IMR-90 (cell line): Measurements from ENCODE around the gene SENP7. TPM values are rescaled to one million over a fixed set of nuclear protein-coding genes. Genes with fewer than 3 reads are reported as not detected.

Experiments used
- ATAC-seq: fragments of 200-7000 bp; cut with Tn5 transposase; 2 replicates; pipeline ENCODE4 v1.9.1; 2020; ENCODE audit warnings: low read depth, mild to moderate bottlenecking, moderate library complexity
- BruUV-seq: library from RNA; stranded (reverse); fragments of 400-500 nt; replicated peaks from 2 replicates; lab custom pipeline; 2021; lab: Mats Ljungman, UMichigan
- CTCF ChIA-PET: fragments of 300-600 bp; formaldehyde crosslinking; extraction: SDS; loops from one replicate; lab custom pipeline; 2021; ENCODE audit warnings: antibody characterized with exemption; lab: Yijun Ruan, JAX
- POLR2A ChIA-PET: fragments of 300-600 bp; sonication (Branson Sonifier 250); formaldehyde crosslinking; loops from one replicate; lab custom pipeline; 2022; ENCODE audit warnings: antibody characterized with exemption; ENCODE audit not compliant: unreplicated experiment; lab: Charles Lee
- DNase-seq: peaks from one replicate; pipeline ENCODE4 v3.0.0; 2013
- H2AFZ ChIP-seq: replicated peaks from 2 replicates; pipeline ENCODE3; 2013; ENCODE audit warnings: low read length, mild to moderate bottlenecking; ENCODE audit not compliant: poor library complexity
- H2AK5ac ChIP-seq: 2 replicates; pipeline ENCODE4 v1.6.1; 2013; ENCODE audit warnings: low read depth, low read length, inconsistent platforms
- H2AK9ac ChIP-seq: replicated peaks from 2 replicates; pipeline ENCODE3; 2013; ENCODE audit warnings: mild to moderate bottlenecking, low read depth, low read length, moderate library complexity; ENCODE audit not compliant: poor library complexity
- H2BK120ac ChIP-seq: 2 replicates; pipeline ENCODE4 v1.6.1; 2013; ENCODE audit warnings: low read depth, low read length, inconsistent platforms
- H2BK15ac ChIP-seq: 3 replicates; pipeline ENCODE4 v1.6.1; 2013; ENCODE audit warnings: low read depth, low read length, inconsistent platforms
- H2BK20ac ChIP-seq: 2 replicates; pipeline ENCODE4 v1.6.1; 2013; ENCODE audit warnings: low read depth, mild to moderate bottlenecking, inconsistent platforms, low read length, moderate library complexity
- H2BK5ac ChIP-seq: 2 replicates; pipeline ENCODE4 v1.6.1; 2013; ENCODE audit warnings: mild to moderate bottlenecking, low read depth, low read length, inconsistent platforms; ENCODE audit not compliant: poor library complexity, severe bottlenecking
- H3K14ac ChIP-seq: replicated peaks from 2 replicates; pipeline ENCODE4 v1.6.1; 2013; ENCODE audit warnings: low read depth, low read length, inconsistent platforms
- H3K18ac ChIP-seq: 2 replicates; pipeline ENCODE4 v1.6.1; 2013; ENCODE audit warnings: low read depth, low read length, control low read depth
- H3K23ac ChIP-seq: 2 replicates; pipeline ENCODE4 v1.6.1; 2013; ENCODE audit warnings: low read depth, low read length, inconsistent platforms
- H3K27ac ChIP-seq: 2 replicates; pipeline ENCODE4 v1.5.1; 2013; ENCODE audit warnings: mild to moderate bottlenecking, control low read depth, low read length; ENCODE audit not compliant: insufficient read depth
- H3K27me3 ChIP-seq: 2 replicates; pipeline ENCODE4 v1.6.1; 2013; ENCODE audit warnings: low read length; ENCODE audit not compliant: control insufficient read depth, insufficient read depth
- H3K36me3 ChIP-seq: 2 replicates; pipeline ENCODE4 v1.6.1; 2013; ENCODE audit warnings: low read length, mixed read lengths; ENCODE audit not compliant: control insufficient read depth, insufficient read depth
- H3K4ac ChIP-seq: 2 replicates; pipeline ENCODE4 v1.6.1; 2013; ENCODE audit warnings: low read depth, low read length, inconsistent platforms
- H3K4me1 ChIP-seq: 2 replicates; pipeline ENCODE4 v1.6.1; 2013; ENCODE audit warnings: low read length, mixed read lengths; ENCODE audit not compliant: control insufficient read depth, insufficient read depth
- H3K4me2 ChIP-seq: 2 replicates; pipeline ENCODE4 v1.6.1; 2013; ENCODE audit warnings: low read depth, mild to moderate bottlenecking, control low read depth, low read length, moderate library complexity
- H3K4me3 ChIP-seq: 2 replicates; pipeline ENCODE4 v1.5.1; 2013; ENCODE audit warnings: low read depth, mild to moderate bottlenecking, control low read depth, low read length, moderate library complexity; ENCODE audit not compliant: insufficient read depth
- H3K56ac ChIP-seq: 2 replicates; pipeline ENCODE4 v1.6.1; 2013; ENCODE audit warnings: low read length, inconsistent platforms; ENCODE audit not compliant: insufficient read depth; ENCODE audit errors: extremely low read depth
- H3K79me1 ChIP-seq, 2 experiments: 2 replicates each; pipeline ENCODE4 v1.6.1; 2013; ENCODE audit warnings: low read length in 2 of 2, inconsistent platforms in 1 of 2, low read depth in 1 of 2
- H3K9ac ChIP-seq: 2 replicates; pipeline ENCODE4 v1.6.1; 2013; ENCODE audit warnings: low read depth, low read length, control low read depth
- H3K9me1 ChIP-seq: 2 replicates; pipeline ENCODE4 v1.6.1; 2013; ENCODE audit warnings: low read length, inconsistent platforms; ENCODE audit not compliant: insufficient read depth
- H3K9me3 ChIP-seq: 2 replicates; pipeline ENCODE4 v1.6.1; 2013; ENCODE audit warnings: low read length; ENCODE audit not compliant: control insufficient read depth, insufficient read depth
- H4K20me1 ChIP-seq: 2 replicates; pipeline ENCODE4 v1.6.1; 2013; ENCODE audit warnings: low read length, inconsistent platforms; ENCODE audit not compliant: insufficient read depth
- H4K5ac ChIP-seq: 2 replicates; pipeline ENCODE4 v1.6.1; 2013; ENCODE audit warnings: mild to moderate bottlenecking, low read depth, low read length, control low read depth
- H4K8ac ChIP-seq, 2 experiments: 2 replicates each; pipeline ENCODE4 v1.6.1; 2013; ENCODE audit warnings: low read depth in 2 of 2, low read length in 2 of 2, control low read depth in 1 of 2, inconsistent platforms in 1 of 2
- H4K91ac ChIP-seq: 2 replicates; pipeline ENCODE4 v1.6.1; 2013; ENCODE audit warnings: low read depth, low read length, inconsistent platforms; ENCODE audit not compliant: insufficient read depth
- ELK1 ChIP-seq: fragments of 150-350 bp; IDR thresholded peaks from 2 replicates; pipeline ENCODE4 v1.6.1; 2016; ENCODE audit warnings: low read depth, mild to moderate bottlenecking, low read length, moderate library complexity, borderline replicate concordance
- FOS ChIP-seq: fragments of 150-350 bp; IDR thresholded peaks from 2 replicates; pipeline ENCODE4 v1.6.1; 2016; ENCODE audit warnings: low read depth, low read length
- MXI1 ChIP-seq: IDR thresholded peaks from 2 replicates; pipeline ENCODE4 v1.6.1; 2012; ENCODE audit warnings: low read depth, mild to moderate bottlenecking, low read length, moderate library complexity, borderline replicate concordance
- RAD21 ChIP-seq: IDR thresholded peaks from 2 replicates; pipeline ENCODE4 v1.6.1; 2012; ENCODE audit warnings: low read length, improper control_type of control experiment
- USF2 ChIP-seq: fragments of 150-350 bp; IDR thresholded peaks from 2 replicates; pipeline ENCODE4 v1.6.1; 2017; ENCODE audit warnings: mild to moderate bottlenecking, antibody characterized with exemption, low read length, low read depth
- WGBS, 2 experiments: methylation state at CpG; one replicate each; pipeline versions ENCODE4 v1.1.5 to v1.1.7; 2013; ENCODE audit warnings: missing lambda C conversion rate in 2 of 2; ENCODE audit not compliant: insufficient read length in 1 of 2; ENCODE audit errors: extremely low coverage in 2 of 2; 5-methylcytosine and 5-hydroxymethylcytosine counted together
- dilution Hi-C: fragments of 300-500 bp; cut with HindIII; formaldehyde crosslinking; loops from one replicate; pipeline ENCODE4 v1.14.3; 2018; ENCODE audit warnings: low sequenced_read_pairs; ENCODE audit not compliant: unreplicated experiment
- in situ Hi-C: fragments of 300-500 bp; cut with MboI; formaldehyde crosslinking; loops from 3 replicates; pipeline ENCODE4 v1.14.3; 2019; ENCODE audit warnings: low sequenced_read_pairs, inconsistent platforms, mixed read lengths
- intact Hi-C: fragments of 100-400 bp; cut with micrococcal nuclease; formaldehyde crosslinking; loops from 2 replicates; pipeline ENCODE4 v1.10.0; 2022
- polyA plus RNA-seq, 3 experiments: library from polyadenylated mRNA; depleted of rRNA; stranded (reverse); fragments of >200 nt; gene quantifications; 2 replicates each; pipeline ENCODE4 v1.2.3, GENCODE V29; 2012; ENCODE audit warnings: low replicate concordance in 1 of 3
- total RNA-seq: library from RNA; depleted of rRNA; stranded (reverse); fragments of >200 nt; gene quantifications from 2 replicates; pipeline ENCODE4 v1.2.3, GENCODE V29; 2012

The SENP7 gene
- total and polyA plus RNA-seq, 2 of the 4 experiments (the other 2 are of a cell fraction), result 5.5 to 8.4 TPM

GRCh38 chr3:101458387-101458786 is 54.6 kb downstream of the SENP7 start:
- TF ChIP-seq USF2 (no peak), MXI1 (no peak), ELK1 (no peak), RAD21 (no peak), FOS (no peak)

More at GRCh38 chr3:101458387-101458786, 54.6 kb downstream of the SENP7 start:
- Histone ChIP-seq H3K4me2 (no peak overlapping the region), H3K9me3 (no peaks in the 10 kb centered on the region), H3K4ac (no peak overlapping the region), H3K14ac (no peak overlapping the region), H4K8ac (no peak overlapping the region), H3K18ac (no peak overlapping the region), H2AFZ (no peak overlapping the region), H4K91ac (no peak overlapping the region), H3K36me3 (peaks cover 6% of the 10 kb centered on the region; the same call in 1 of the 2 replicates), H3K4me3 (no peak overlapping the region), H2BK20ac (no peak overlapping the region), H3K56ac (no peak overlapping the region), H4K20me1 (no peaks in the 10 kb centered on the region), H2BK120ac (no peak overlapping the region), H2BK15ac (no peak overlapping the region), H3K79me1 (peaks cover 8 to 10% of the 10 kb centered on the region in 2 experiments; a peak in 3 of 4 replicates), H2AK9ac (no peak overlapping the region), H4K5ac (no peak overlapping the region), H2BK5ac (no peak overlapping the region), H3K9ac (no peak overlapping the region), H3K27me3 (no peaks in the 10 kb centered on the region), H2AK5ac (no peak overlapping the region), H3K23ac (no peak overlapping the region), H3K9me1 (no peaks in the 10 kb centered on the region; the same call in 1 of the 2 replicates), H3K27ac (no peak overlapping the region), H3K4me1 (no peaks in the 10 kb centered on the region)
- CTCF ChIA-PET, result no interaction called here
- ATAC-seq (no peak), DNase-seq (no peak)
- in situ Hi-C loops (no loop called here), intact Hi-C loops (no loop called here), dilution Hi-C loops (no loop called here)
- POLR2A ChIA-PET, result no interaction called here
- no CpG with 5 or more reads among the region's 2 CpGs for WGBS, 2 experiments
- no TSS peak for BruUV-seq
